HUES48 (cell line): ENCODE measurements around the gene SCFD2.
"Not testable (repeated sequence)": the region's sequence is repeated elsewhere in the genome, so short reads cannot be mapped to it uniquely, and the experiment has no call there.

Source experiments
- H3K27ac ChIP-seq: one replicate; pipeline ENCODE4 v1.7.0; 2013; ENCODE audit warnings: low read depth, low read length, inconsistent platforms
- H3K27me3 ChIP-seq: 2 replicates; pipeline ENCODE4 v1.6.1; 2013; ENCODE audit warnings: mild to moderate bottlenecking, low read length; ENCODE audit not compliant: control insufficient read depth, insufficient read depth
- H3K36me3 ChIP-seq: 2 replicates; pipeline ENCODE4 v1.6.1; 2013; ENCODE audit warnings: low read length; ENCODE audit not compliant: control insufficient read depth, insufficient read depth
- H3K4me1 ChIP-seq: 2 replicates; pipeline ENCODE4 v1.6.1; 2013; ENCODE audit warnings: mild to moderate bottlenecking, low read length; ENCODE audit not compliant: control insufficient read depth, insufficient read depth
- H3K4me3 ChIP-seq: 2 replicates; pipeline ENCODE4 v1.5.1; 2013; ENCODE audit warnings: mild to moderate bottlenecking, low read depth, low read length
- H3K9ac ChIP-seq: 2 replicates; pipeline ENCODE4 v1.6.1; 2013; ENCODE audit warnings: mild to moderate bottlenecking, low read depth, low read length, moderate library complexity
- H3K9me3 ChIP-seq: 2 replicates; pipeline ENCODE4 v1.6.1; 2013; ENCODE audit warnings: low read length; ENCODE audit not compliant: control insufficient read depth, insufficient read depth

The SCFD2 gene

DNA sequence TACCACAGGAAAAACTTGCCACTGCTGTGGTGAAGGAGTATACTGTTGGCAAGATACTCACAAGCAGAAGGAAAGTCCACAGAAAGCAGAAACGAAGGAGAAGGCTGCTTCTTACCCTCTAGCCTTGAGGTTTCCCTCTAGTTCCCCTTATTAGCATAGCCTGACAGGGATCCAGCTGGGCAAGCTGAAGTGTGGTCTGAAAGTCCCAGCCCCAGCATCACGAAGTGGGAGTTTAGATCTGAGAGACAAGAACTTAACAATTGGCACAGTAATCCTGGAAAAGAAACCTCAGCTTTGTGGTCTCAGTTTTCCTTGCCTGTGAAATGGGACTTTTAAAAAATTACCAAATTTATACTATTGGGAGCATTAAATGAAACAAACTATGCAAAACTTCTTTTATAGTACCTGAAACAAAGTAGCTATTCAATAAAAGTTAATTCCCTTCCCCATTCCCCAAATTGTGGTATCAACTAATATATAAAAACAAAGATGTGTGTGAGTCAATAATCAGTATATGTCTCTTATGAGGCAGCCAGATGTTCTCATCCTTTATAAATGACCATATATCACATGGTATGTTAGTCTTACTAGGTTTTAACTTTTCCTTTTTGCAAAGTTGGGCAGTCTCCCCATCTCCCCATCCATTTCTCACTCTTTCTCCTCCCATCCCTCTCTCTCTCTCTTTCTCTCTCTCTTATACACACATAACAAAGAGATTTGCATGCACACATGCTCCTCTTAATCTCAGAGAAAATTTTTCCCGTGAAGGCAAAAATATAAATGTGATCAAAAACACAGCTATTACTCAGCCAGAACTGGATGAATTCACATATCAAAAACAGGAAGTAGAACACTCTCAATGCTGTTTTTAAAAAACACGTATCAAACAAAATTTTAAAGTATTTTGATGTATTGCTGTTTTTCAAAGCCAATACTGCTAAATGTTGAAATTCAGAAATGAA is 57.8 kb downstream of the SCFD2 start:
- H3K9me3 ChIP-seq = no peaks in the 10 kb centered on the region; the same call in 1 of the 2 replicates
- H3K36me3 ChIP-seq = no peaks in the 10 kb centered on the region
- peaks cover 4% of the 10 kb centered on the region; the same call in 1 of the 2 replicates for H3K4me1 ChIP-seq
- H3K9ac ChIP-seq = no peak overlapping the region
- no peaks in the 10 kb centered on the region for H3K27me3 ChIP-seq
- no peak overlapping the region for H3K4me3 ChIP-seq
- H3K27ac ChIP-seq = no peak overlapping the region

DNA sequence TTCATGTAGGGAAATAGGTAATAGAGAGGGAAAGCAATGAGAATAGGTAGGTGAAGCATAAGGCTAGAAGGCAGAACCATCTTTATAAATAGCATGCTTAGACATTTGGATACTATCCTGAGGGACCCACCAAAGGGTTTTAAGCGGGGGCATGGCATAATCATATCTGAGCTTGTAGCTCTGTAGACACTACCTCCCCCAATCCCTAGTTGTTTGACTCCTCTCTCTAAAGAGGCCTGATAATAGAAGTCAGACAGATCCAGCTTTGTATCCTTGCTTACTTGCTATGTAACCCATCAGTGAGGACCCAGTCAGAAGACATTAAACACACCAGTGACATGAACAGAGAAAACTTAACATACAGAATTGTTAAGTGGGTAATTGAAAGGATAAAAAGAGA is 58.7 kb downstream of the SCFD2 start:
- H3K9me3 ChIP-seq = no peaks in the 10 kb centered on the region; the same call in 1 of the 2 replicates
- no peak overlapping the region for H3K4me3 ChIP-seq
- no peaks in the 10 kb centered on the region for H3K27me3 ChIP-seq
- no peaks in the 10 kb centered on the region for H3K36me3 ChIP-seq
- peaks cover 4% of the 10 kb centered on the region; the same call in 1 of the 2 replicates for H3K4me1 ChIP-seq
- H3K9ac ChIP-seq = no peak overlapping the region
- H3K27ac ChIP-seq = no peak overlapping the region

- Histone ChIP-seq H3K36me3 (no peaks in the 10 kb centered on the region), H3K4me3 (no peak overlapping the region), H3K9ac (no peak overlapping the region), H3K27me3 (no peaks in the 10 kb centered on the region), H3K27ac (no peak overlapping the region), H3K4me1 (peaks cover 4% of the 10 kb centered on the region; the same call in 1 of the 2 replicates), H3K9me3 (no peaks in the 10 kb centered on the region; the same call in 1 of the 2 replicates)
Observed at GRCh38 chr4:53306729-53307128, 59.1 kb downstream of the SCFD2 start.

DNA sequence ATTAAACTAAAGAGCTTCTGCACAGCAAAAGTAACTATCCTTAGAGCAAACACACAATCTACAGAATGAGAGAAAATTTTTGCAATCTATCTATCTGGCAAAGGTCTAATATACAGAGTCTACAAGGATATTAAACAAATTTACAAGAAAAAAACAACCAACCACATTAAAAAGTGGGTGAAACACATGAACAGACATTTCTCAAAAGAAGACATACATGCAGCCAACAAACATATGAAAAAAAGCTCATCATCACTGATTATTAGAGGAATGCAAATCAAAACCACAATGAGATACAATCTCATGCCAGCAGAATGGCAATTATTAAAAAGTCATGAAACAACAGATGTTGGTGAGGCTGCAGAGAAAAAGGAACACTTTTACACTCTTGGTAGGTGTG is 73.7 kb downstream of the SCFD2 start:
- H3K4me3 ChIP-seq, H3K36me3 ChIP-seq, H3K27me3 ChIP-seq, H3K9ac ChIP-seq, H3K27ac ChIP-seq, H3K4me1 ChIP-seq: not testable (repeated sequence)
- H3K9me3 ChIP-seq = peaks cover 14% of the 10 kb centered on the region

GRCh38 chr4:53281438-53281837 is 84.4 kb downstream of the SCFD2 start:
- Histone ChIP-seq H3K36me3 (no peaks in the 10 kb centered on the region), H3K4me3 (no peak overlapping the region), H3K9me3 (no peaks in the 10 kb centered on the region)

GRCh38 chr4:53280846-53281245 is 85.0 kb downstream of the SCFD2 start:
- Histone ChIP-seq H3K4me1 (no peaks in the 10 kb centered on the region), H3K4me3 (no peak overlapping the region), H3K27ac (no peak overlapping the region), H3K36me3 (no peaks in the 10 kb centered on the region), H3K9ac (no peak overlapping the region), H3K27me3 (no peaks in the 10 kb centered on the region), H3K9me3 (no peaks in the 10 kb centered on the region)

More at GRCh38 chr4:53281438-53281837, 84.4 kb downstream of the SCFD2 start:
- Histone ChIP-seq H3K27me3 (no peaks in the 10 kb centered on the region), H3K4me1 (no peaks in the 10 kb centered on the region), H3K9ac (no peak overlapping the region), H3K27ac (no peak overlapping the region)

DNA sequence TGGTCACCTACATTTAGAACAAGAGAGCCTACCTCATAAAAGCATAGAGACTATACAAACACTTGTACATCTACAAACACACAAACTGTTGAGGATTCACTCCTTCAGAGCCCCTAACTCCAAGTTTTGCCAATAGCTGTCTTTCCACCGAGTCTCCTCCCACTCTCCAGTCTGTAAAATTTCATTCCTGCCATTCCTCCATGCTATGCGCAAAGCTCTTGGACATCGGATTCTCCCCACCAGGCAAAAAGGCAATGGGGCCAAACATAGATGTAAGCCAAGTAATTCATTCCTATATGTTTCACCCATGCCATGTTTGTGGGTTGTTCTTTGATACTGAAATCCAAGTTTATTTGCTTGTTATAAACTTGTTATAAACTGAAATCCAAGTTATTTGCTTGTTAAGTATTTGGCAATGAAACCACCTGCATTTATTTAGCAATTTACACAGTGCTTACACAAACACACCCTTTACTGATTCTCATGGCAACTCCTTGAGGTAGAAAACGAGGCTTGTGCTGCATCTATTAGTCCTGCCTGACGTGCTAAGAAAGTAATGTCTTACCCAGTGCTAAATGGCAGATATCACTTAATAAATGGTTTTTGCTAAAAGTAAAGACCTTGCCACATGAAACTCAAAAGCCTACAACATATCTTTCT is 91.1 kb downstream of the SCFD2 start:
- H3K27me3 ChIP-seq = no peaks in the 10 kb centered on the region
- H3K36me3 ChIP-seq = no peaks in the 10 kb centered on the region
- H3K4me3 ChIP-seq = no peak overlapping the region
- H3K27ac ChIP-seq = no peak overlapping the region
- H3K4me1 ChIP-seq = no peaks in the 10 kb centered on the region
- no peaks in the 10 kb centered on the region for H3K9me3 ChIP-seq
- H3K9ac ChIP-seq = no peak overlapping the region

- Histone ChIP-seq H3K9ac (no peak overlapping the region), H3K4me1 (no peaks in the 10 kb centered on the region), H3K27ac (no peak overlapping the region), H3K27me3 (no peaks in the 10 kb centered on the region), H3K36me3 (no peaks in the 10 kb centered on the region), H3K4me3 (no peak overlapping the region), H3K9me3 (no peaks in the 10 kb centered on the region)
Observed at GRCh38 chr4:53273726-53274125, 92.1 kb downstream of the SCFD2 start.

DNA sequence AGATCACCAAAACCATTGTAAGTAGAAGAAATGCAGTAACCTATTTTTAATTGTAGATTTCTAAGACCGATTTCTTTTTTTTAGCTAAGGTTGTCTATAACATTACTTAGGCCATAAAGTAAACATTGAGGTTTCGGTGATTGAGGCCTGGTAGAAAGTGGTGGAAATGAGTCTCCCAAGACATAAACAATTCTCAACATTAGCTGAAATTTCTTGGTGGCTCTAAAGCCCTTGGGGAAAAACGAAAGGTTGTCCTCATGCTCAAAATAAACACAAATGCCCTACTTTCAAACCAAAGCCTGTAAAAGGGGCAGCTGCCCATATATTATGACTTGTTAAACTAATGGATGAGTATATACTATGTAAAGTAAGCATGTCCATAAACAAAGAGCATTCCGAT is 98.8 kb downstream of the SCFD2 start:
- H3K4me3 ChIP-seq = no peak overlapping the region
- H3K4me1 ChIP-seq = no peaks in the 10 kb centered on the region
- no peaks in the 10 kb centered on the region for H3K36me3 ChIP-seq
- H3K9ac ChIP-seq = no peak overlapping the region
- H3K27ac ChIP-seq = no peak overlapping the region
- peaks cover 6% of the 10 kb centered on the region; the same call in 1 of the 2 replicates for H3K9me3 ChIP-seq
- H3K27me3 ChIP-seq = no peaks in the 10 kb centered on the region

DNA sequence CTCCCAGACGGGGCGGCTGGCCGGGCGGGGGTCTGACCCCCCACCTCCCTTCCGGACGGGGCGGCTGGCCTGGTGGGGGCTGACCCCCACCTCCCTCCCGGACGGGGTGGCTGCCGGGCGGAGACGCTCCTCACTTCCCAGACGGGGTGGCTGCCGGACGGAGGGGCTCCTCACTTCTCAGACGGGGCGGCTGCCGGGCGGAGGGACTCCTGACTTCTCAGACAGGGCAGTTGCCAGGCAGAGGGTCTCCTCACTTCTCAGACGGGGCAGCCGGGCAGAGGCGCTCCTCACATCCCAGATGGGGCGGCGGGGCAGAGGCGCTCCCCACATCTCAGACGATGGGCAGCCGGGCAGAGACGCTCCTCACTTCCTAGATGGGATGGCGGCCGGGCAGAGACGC is 109.9 kb downstream of the SCFD2 start:
- H3K9me3 ChIP-seq, H3K9ac ChIP-seq, H3K27ac ChIP-seq, H3K4me3 ChIP-seq, H3K4me1 ChIP-seq, H3K36me3 ChIP-seq, H3K27me3 ChIP-seq: not testable (repeated sequence)

DNA sequence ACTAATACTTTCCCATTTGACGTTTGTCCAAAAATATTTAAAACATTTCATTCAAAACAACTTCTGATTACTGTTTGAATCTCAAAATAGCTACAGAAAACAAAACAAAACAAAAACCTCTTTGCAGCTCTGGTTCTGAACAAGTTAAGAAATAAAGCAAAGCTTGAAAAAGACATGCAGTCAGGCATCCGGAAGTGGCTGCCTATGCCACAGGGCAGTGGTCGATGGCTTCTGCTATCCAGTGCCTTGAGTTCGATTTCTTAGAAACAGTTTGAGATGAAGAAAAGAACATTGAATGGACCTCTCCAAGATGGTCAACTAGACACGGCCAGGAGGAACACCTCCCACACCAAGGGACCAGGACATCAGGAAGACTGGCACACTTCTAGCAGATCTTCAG is 125.3 kb downstream of the SCFD2 start:
- no peak overlapping the region for H3K27ac ChIP-seq
- no peaks in the 10 kb centered on the region for H3K36me3 ChIP-seq
- no peak overlapping the region for H3K9ac ChIP-seq
- no peaks in the 10 kb centered on the region for H3K27me3 ChIP-seq
- peaks cover 5% of the 10 kb centered on the region for H3K9me3 ChIP-seq
- no peaks in the 10 kb centered on the region for H3K4me1 ChIP-seq
- no peak overlapping the region for H3K4me3 ChIP-seq
